ENCODE measurements around the gene DPM1. TPM values are rescaled to one million over a fixed set of nuclear protein-coding genes. Genes with fewer than 3 reads are reported as not detected.

DPM1 gene
- total and polyA plus RNA-seq, 2 donors (not counting 3 experiments of a cell fraction or from before 2014, with no cell fraction given) = 33.9 to 41.9 TPM

DNA sequence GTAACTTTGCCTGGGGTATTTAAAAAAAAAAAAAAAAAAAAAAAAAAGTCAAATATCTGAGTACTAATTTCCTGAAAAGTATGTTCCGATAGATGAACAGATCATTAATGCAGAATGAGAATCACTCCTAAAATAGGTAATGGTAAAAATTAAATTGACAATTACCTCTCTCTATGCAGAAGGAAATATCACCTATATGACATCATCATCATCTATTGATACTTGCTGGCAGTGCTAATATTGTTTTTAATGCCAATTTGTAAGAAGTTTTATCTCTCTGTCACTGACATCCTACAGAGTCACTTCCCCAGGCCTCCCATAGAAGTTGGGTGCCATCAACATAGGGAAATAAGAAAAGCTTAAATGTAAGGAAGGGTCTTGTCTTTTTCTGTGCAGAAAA, 57.0 kb downstream of the DPM1 start:
- Histone ChIP-seq H4K20me1 (replicated peaks; ENCODE audit: control insufficient read depth, extremely low read depth, insufficient read depth, low read length) (peaks cover 8% of the 10 kb centered on the region), H3K4me3 (replicated peaks in 1 of 3; ENCODE audit: insufficient read depth in 1 of 3, low read depth in 1 of 3, low read length in 3 of 3) (no peak overlapping the region), H3K36me3 (ENCODE audit: control insufficient read depth in 2 of 2, extremely low read depth in 1 of 2, insufficient read depth in 2 of 2, low read length in 2 of 2) (peaks cover 13 to 21% of the 10 kb centered on the region in 2 experiments), H3K79me2 (ENCODE audit: control insufficient read depth, insufficient read depth, low read length) (peaks cover 72% of the 10 kb centered on the region), H2AFZ (ENCODE audit: low read depth, low read length) (no peak overlapping the region), H3K4me2 (ENCODE audit: insufficient read depth, low read length) (no peak overlapping the region), H3K9ac (replicated peaks; ENCODE audit: extremely low read depth, insufficient read depth, low read length) (no peak overlapping the region), H3K9me1 (replicated peaks; ENCODE audit: control insufficient read depth, extremely low read depth, insufficient read depth, low read length) (no peaks in the 10 kb centered on the region), H3K27ac (ENCODE audit: insufficient read depth, low read depth, low read length) (no peak overlapping the region), H3K4me1 (ENCODE audit: control insufficient read depth, extremely low read depth, insufficient read depth, low read length) (no peaks in the 10 kb centered on the region), H3K9me3 (replicated peaks; ENCODE audit: control insufficient read depth, insufficient read depth, low read length) (no peaks in the 10 kb centered on the region), H3K27me3 (ENCODE audit: control insufficient read depth in 2 of 2, insufficient read depth in 2 of 2, low read length in 2 of 2) (no peaks in the 10 kb centered on the region)
- no TSS peak for BruUV-seq (replicated peaks)
- intact Hi-C loops (cut with micrococcal nuclease) = no loop called here
- FAIRE-seq (no peak), DNase-seq (ENCODE audit: low read depth, low spot score) (no peak)
- dilution Hi-C loops (cut with MboI; ENCODE audit: extremely low pct_ligation_motif_present, low sequenced_read_pairs) = no loop called here
- ChIA-PET CTCF (no interaction called here), POLR2A (no interaction called here)
- no peak for TF ChIP-seq EZH2 (IDR thresholded peaks at IDR 0.05; ENCODE audit: borderline replicate concordance, low read depth, low read length, severe bottlenecking)
- TF ChIP-seq POLR2AphosphoS5 (IDR thresholded peaks at IDR 0.05; ENCODE audit: insufficient read depth, low read depth, low read length) = no peak
- no peak for TF ChIP-seq MAX (IDR thresholded peaks at IDR 0.05; ENCODE audit: insufficient read depth, insufficient read length)
- no peak for TF ChIP-seq POLR2A (IDR thresholded peaks at IDR 0.05; ENCODE audit: low read depth, low read length)
- TF ChIP-seq JUN (IDR thresholded peaks at IDR 0.05; ENCODE audit: borderline replicate concordance, insufficient read depth, insufficient read length, low read depth) = no peak
- TF ChIP-seq CTCF (IDR thresholded peaks at IDR 0.05; ENCODE audit: extremely low read depth in 1 of 2, insufficient read depth in 1 of 2, low read depth in 1 of 2, low read length in 2 of 2) = no peak
- no peak for TF ChIP-seq FOS (IDR thresholded peaks at IDR 0.05; ENCODE audit: borderline replicate concordance, insufficient read depth, low read length)
- TF ChIP-seq MYC (IDR thresholded peaks at IDR 0.05; ENCODE audit: low read depth, low read length) = no peak
- TF ChIP-seq GATA2 (IDR thresholded peaks at IDR 0.05; ENCODE audit: insufficient read depth, insufficient read length, low read depth, low read length) = no peak
